ENCODE results near the gene PSMA5. TPM values are rescaled to one million over a fixed set of nuclear protein-coding genes. Genes with fewer than 3 reads are reported as not detected.

PSMA5 gene
- total RNA-seq, 1 donor from 2014 or later: 62.0 TPM

GRCh38 chr1:109432336-109432735, 6.1 kb upstream of the PSMA5 start:
- no peak overlapping the region for H3K4me3 ChIP-seq
- no peak overlapping the region for H3K4me3 Mint-ChIP-seq
- no peaks in the 10 kb centered on the region for H3K27me3 ChIP-seq
- peaks cover 7% of the 10 kb centered on the region for H3K79me2 ChIP-seq (ENCODE audit: low read depth)
- peaks cover 5% of the 10 kb centered on the region for H3K4me1 Mint-ChIP-seq
- H3K9ac ChIP-seq: no peak overlapping the region
- peaks cover 5% of the 10 kb centered on the region for H3K4me1 ChIP-seq
- no peak overlapping the region for H3K27ac Mint-ChIP-seq
- no peak overlapping the region for H3K27ac ChIP-seq
- H3K9me3 ChIP-seq (ENCODE audit: low read depth): no peaks in the 10 kb centered on the region
- H3F3A ChIP-seq (ENCODE audit: low read depth): peaks cover 4% of the 10 kb centered on the region
- H3K4me2 ChIP-seq: no peak overlapping the region
- no peaks in the 10 kb centered on the region for H3K36me3 ChIP-seq
- TF ChIP-seq CTCF (IDR thresholded peaks at IDR 0.05) (no peak), EZH2phosphoT487 (IDR thresholded peaks at IDR 0.05) (no peak), EZH2 (IDR thresholded peaks at IDR 0.05) (no peak)
- no peak for DNase-seq (ENCODE audit: low spot score)
- no peak overlapping the region for H2AFZ ChIP-seq (replicated peaks)
- H3K27me3 Mint-ChIP-seq (ENCODE audit: insufficient read depth, low read depth): no peaks in the 10 kb centered on the region
- H4K20me1 ChIP-seq (ENCODE audit: low read depth): no peaks in the 10 kb centered on the region
- H3K9me3 Mint-ChIP-seq: peaks cover 9% of the 10 kb centered on the region
- H3K36me3 Mint-ChIP-seq: peaks cover 3% of the 10 kb centered on the region

- peaks cover 20% of the 10 kb centered on the region for H3K4me1 Mint-ChIP-seq
- Histone ChIP-seq H3K36me3 (no peaks in the 10 kb centered on the region), H3F3A (ENCODE audit: low read depth) (peaks cover 14% of the 10 kb centered on the region), H3K27me3 (no peaks in the 10 kb centered on the region), H3K9ac (peak overlapping the region; percentile 46), H3K79me2 (ENCODE audit: low read depth) (peaks cover 49% of the 10 kb centered on the region), H3K4me3 (peak overlapping the region; percentile 80), H3K4me1 (peaks cover 16% of the 10 kb centered on the region), H3K4me2 (peak overlapping the region; percentile 95), H2AFZ (replicated peaks) (peak overlapping the region; percentile 77), H3K27ac (peak overlapping the region; percentile 72), H3K9me3 (ENCODE audit: low read depth) (no peaks in the 10 kb centered on the region), H4K20me1 (ENCODE audit: low read depth) (peaks cover 16% of the 10 kb centered on the region)
- no peaks in the 10 kb centered on the region for H3K9me3 Mint-ChIP-seq
- peak overlapping the region; percentile 22 for H3K27ac Mint-ChIP-seq
- no peaks in the 10 kb centered on the region for H3K27me3 Mint-ChIP-seq (ENCODE audit: insufficient read depth, low read depth)
- no peaks in the 10 kb centered on the region for H3K36me3 Mint-ChIP-seq
- peak overlapping the region; percentile 97 for H3K4me3 Mint-ChIP-seq
- DNase-seq (ENCODE audit: low spot score): no peak
- TF ChIP-seq CTCF (IDR thresholded peaks at IDR 0.05) (no peak), EZH2phosphoT487 (IDR thresholded peaks at IDR 0.05) (no peak), EZH2 (IDR thresholded peaks at IDR 0.05) (no peak)
These were observed 871 bp upstream of the PSMA5 start for GRCh38 chr1:109427171-109427467.

GRCh38 chr1:109425391-109426280, 612 bp downstream of the PSMA5 start:
- Histone ChIP-seq H3K79me2 (ENCODE audit: low read depth) (peaks cover 54% of the 10 kb centered on the region), H4K20me1 (ENCODE audit: low read depth) (peaks cover 16% of the 10 kb centered on the region), H3K4me3 (peak overlapping the region; percentile 80), H3K27ac (peak overlapping the region; percentile 7), H3K4me1 (peaks cover 16% of the 10 kb centered on the region), H2AFZ (replicated peaks) (no peak overlapping the region), H3F3A (ENCODE audit: low read depth) (peaks cover 14% of the 10 kb centered on the region), H3K9me3 (ENCODE audit: low read depth) (no peaks in the 10 kb centered on the region), H3K27me3 (no peaks in the 10 kb centered on the region), H3K36me3 (no peaks in the 10 kb centered on the region), H3K4me2 (peak overlapping the region; percentile 88), H3K9ac (peak overlapping the region; percentile 74)
- Mint-ChIP-seq H3K36me3 (no peaks in the 10 kb centered on the region), H3K9me3 (no peaks in the 10 kb centered on the region), H3K4me3 (peak overlapping the region; percentile 97), H3K27me3 (ENCODE audit: insufficient read depth, low read depth) (no peaks in the 10 kb centered on the region), H3K4me1 (peaks cover 20% of the 10 kb centered on the region), H3K27ac (no peak overlapping the region)
- no peak for TF ChIP-seq EZH2 (IDR thresholded peaks at IDR 0.05)
- TF ChIP-seq CTCF (IDR thresholded peaks at IDR 0.05): no peak
- no peak for TF ChIP-seq EZH2phosphoT487 (IDR thresholded peaks at IDR 0.05)
- DNase-seq (ENCODE audit: low spot score): no peak

Data from neural progenitor cell (in vitro differentiated cells).